ENCODE measurements around the gene CLPSL2.

DNA sequence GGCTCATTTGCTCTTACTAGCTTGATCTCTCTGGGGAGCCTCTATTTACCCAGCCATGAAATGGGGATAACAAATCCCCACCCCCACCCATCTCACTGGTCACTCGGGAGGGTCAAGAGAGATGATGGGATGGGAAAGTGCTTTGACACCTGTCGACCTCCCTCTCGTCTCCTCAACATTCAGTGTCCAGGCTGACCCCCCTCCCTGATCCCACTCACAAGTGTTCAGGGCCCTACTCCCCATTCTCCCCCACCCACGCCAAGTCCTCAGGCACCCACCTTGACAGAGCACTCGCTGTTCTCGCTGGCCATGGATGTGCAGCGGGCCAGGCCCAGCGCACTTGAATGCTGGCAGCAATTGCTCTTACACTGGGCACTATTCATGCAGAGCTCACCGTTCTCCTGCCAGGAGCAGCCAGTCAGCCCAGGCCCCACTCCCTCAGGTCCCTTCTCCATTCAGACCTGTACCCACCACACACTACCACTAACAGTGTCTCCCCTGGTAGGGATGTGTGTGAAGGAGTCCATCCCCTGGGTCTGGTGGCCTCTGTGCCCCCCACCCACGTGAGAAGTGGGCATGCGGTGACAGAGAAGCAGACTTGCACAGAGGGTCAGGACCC lies 19.2 kb downstream of the CLPSL2 start:
- TF ChIP-seq, protein P1, sequence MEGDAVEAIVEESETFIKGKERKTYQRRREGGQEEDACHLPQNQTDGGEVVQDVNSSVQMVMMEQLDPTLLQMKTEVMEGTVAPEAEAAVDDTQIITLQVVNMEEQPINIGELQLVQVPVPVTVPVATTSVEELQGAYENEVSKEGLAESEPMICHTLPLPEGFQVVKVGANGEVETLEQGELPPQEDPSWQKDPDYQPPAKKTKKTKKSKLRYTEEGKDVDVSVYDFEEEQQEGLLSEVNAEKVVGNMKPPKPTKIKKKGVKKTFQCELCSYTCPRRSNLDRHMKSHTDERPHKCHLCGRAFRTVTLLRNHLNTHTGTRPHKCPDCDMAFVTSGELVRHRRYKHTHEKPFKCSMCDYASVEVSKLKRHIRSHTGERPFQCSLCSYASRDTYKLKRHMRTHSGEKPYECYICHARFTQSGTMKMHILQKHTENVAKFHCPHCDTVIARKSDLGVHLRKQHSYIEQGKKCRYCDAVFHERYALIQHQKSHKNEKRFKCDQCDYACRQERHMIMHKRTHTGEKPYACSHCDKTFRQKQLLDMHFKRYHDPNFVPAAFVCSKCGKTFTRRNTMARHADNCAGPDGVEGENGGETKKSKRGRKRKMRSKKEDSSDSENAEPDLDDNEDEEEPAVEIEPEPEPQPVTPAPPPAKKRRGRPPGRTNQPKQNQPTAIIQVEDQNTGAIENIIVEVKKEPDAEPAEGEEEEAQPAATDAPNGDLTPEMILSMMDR (IDR thresholded peaks at IDR 0.05) = no peak
- TF ChIP-seq POLR2A (IDR thresholded peaks at IDR 0.05) (no peak), EP300 (IDR thresholded peaks at IDR 0.05) (no peak)

All from tibial nerve (tissue), 4 donors.